A549 treated with DMSO at 1 μM for 4 hours (cell line): ENCODE measurements around the gene CDX4. TPM values are rescaled to one million over a fixed set of nuclear protein-coding genes. Genes with fewer than 3 reads are reported as not detected.

Source experiments
- total RNA-seq: library from RNA; stranded (reverse); fragments of 200-300 nt; extraction: Qiagen RNA extraction; gene quantifications from 5 replicates; pipeline ENCODE4 v1.2.3, GENCODE V29; 2022; ENCODE audit warnings: low read depth

CDX4 gene
- not detected in 5 replicates for total RNA-seq

GRCh38 chrX:73446831-73447230, at the start of gene CDX4:
Gene CDX4 (plus strand): TSS chrX:73447053. CDS start chrX:73447254, 201 bp downstream.

Other genes with a start within 250 kb of the CDX4 start
- 1.2 to 1.8 TPM (median 1.3 TPM) in 5 replicates for gene NAP1L2, start 232.2 kb upstream of the CDX4 start, total RNA-seq
- gene CHIC1, start 116.1 kb downstream of the CDX4 start, total RNA-seq: 4.9 to 6.2 TPM (median 5.9 TPM) in 5 replicates